CD4-positive, alpha-beta T cell treated with Interleukin-21 for 1 hour (primary cell): ENCODE results near the gene TNS4.

Experiments
- DNase-seq: peaks from one replicate; pipeline ENCODE4 v3.0.0-alpha.2; 2020

Gene TNS4

GRCh38 chr17:40453881-40454612 lies 47.4 kb downstream of the TNS4 start:
- DNase-seq: no peak

GRCh38 chr17:40452921-40453378 lies 48.5 kb downstream of the TNS4 start:
- DNase-seq: no peak

DNA sequence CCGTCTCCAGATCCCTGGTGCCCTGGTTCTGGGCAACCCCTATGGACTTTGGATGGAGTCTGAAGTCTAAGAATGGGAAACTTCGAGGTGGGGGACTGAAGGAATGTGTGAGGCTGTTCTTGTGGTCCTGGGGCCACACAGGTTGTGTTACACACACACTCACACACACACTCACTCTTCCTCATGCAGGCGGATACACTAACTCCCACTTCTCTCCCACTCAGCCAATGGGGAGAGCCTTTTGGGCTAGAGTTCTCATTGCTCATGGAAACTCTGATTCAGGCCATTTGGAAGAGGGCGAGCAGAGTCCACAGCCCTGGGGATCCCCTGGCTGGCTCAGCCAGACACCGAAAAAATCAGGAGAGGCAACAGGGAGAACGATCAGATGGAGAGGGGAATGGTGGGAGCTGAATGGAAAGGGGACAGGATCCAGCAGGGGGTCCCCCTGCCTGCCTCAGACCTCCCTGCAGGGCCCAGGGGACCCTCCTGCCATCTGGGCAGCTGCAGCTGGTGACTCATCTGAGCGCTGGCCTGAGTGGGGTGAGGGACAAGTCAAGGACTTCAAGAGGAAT lies 49.1 kb downstream of the TNS4 start:
- no peak for DNase-seq

GRCh38 chr17:40451420-40451819 lies 50.0 kb downstream of the TNS4 start:
- DNase-seq: no peak

- peak; percentile 33 for DNase-seq
Measured at GRCh38 chr17:40450175-40450574, 51.2 kb downstream of the TNS4 start.

DNA sequence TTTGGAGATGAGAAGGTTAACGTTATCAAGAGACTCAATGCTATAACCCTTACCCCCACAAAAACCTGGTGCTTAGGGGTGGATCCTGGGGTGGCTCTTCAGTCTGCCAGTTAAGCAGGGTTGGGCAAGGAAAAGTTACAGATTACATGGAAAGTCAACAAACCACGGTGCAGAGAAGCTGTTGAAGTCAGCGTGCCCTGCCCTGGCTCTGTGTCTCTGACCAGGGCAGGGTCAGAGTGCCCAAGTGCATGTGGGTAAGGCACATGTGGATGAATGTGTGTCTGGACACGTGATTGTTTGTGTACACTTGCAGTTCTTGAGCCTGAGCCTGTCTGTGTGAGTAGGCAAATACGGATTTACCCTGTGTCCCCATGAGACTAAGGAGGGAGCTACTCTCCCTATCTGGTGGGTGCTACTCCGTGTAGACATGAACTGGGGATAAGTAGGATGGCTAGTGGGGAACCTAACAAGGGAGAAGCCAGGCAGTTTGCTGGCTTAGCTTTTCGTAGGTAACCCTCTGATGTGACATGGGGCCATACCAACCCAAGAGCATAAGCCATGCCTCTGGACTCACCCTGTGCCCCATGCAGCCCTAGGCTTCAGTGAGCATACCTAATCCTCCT lies 52.7 kb downstream of the TNS4 start:
- no peak for DNase-seq

- no peak for DNase-seq
Measured at GRCh38 chr17:40448213-40448638, 53.2 kb downstream of the TNS4 start.

DNA sequence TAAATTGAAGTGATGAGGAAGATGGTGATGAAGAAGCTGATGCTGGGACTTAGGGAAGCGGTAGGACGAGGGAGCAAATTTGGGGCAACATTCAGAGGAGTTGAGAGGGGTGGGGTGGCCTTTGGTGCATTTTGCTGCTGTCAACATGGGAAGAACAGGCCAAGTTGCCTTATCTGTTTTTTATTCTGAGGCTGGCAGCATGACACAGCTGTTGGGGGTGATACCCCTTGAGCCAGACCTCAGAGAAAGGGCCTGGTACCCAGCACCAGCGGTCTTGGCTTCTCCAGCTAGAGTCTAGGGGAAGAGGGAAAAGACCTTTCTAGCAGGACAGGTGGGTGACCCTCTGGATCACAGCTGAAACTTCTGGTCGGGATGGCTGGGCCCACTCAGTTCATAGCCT lies 53.6 kb downstream of the TNS4 start:
- no peak for DNase-seq

DNA sequence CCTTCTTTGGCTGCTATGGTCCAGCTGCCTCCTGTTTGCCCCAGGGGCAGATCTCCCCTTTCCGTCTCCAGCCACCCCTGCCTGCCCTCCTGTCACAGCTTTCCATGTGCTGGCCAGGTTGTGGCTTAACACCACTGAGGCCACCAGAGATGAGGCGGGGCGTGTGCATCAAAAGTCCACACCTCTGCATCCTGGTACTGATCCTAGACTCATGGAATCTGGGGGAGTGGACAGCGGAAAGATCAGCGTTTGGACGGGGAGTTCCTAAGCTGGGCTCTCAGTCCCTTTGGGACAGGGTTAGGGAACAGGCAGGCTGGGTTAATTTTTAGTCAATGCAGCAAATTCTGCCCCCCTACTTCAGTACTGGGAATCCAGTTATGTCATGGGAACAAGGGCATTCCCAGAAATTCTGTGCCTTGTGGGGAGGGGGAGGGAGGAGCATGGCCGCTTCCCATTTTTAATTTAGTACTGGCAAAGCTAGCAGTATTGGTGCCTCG lies 54.2 kb downstream of the TNS4 start:
- DNase-seq: no peak

- DNase-seq: no peak
Measured at GRCh38 chr17:40445751-40446468, 55.5 kb downstream of the TNS4 start.

- DNase-seq: no peak
Measured at GRCh38 chr17:40443988-40444899, 57.2 kb downstream of the TNS4 start.

DNA sequence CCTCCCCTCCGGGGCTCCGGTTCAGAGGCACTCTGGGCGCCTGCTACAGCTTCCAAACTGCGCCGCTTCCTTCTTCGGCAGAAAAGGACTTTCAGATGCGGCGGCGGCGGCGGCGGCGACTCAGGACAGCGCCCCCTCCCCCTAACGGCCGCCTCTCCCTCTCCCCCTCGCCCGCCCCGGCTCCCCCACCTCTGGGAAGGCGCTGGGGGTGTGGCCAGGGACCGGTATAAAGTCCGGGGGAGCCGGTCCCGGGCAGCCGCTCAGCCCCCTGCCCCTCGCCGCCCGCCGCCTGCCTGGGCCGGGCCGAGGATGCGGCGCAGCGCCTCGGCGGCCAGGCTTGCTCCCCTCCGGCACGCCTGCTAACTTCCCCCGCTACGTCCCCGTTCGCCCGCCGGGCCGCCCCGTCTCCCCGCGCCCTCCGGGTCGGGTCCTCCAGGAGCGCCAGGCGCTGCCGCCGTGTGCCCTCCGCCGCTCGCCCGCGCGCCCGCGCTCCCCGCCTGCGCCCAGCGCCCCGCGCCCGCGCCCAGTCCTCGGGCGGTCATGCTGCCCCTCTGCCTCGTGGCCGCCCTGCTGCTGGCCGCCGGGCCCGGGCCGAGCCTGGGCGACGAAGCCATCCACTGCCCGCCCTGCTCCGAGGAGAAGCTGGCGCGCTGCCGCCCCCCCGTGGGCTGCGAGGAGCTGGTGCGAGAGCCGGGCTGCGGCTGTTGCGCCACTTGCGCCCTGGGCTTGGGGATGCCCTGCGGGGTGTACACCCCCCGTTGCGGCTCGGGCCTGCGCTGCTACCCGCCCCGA lies 58.0 kb downstream of the TNS4 start, which contains the start of gene IGFBP4:
TSS of gene IGFBP4 (plus strand) at position 255 of the 792 bp plus-strand sequence. CDS start at position 541, 286 bp downstream.
- peak; percentile 69 for DNase-seq

DNA sequence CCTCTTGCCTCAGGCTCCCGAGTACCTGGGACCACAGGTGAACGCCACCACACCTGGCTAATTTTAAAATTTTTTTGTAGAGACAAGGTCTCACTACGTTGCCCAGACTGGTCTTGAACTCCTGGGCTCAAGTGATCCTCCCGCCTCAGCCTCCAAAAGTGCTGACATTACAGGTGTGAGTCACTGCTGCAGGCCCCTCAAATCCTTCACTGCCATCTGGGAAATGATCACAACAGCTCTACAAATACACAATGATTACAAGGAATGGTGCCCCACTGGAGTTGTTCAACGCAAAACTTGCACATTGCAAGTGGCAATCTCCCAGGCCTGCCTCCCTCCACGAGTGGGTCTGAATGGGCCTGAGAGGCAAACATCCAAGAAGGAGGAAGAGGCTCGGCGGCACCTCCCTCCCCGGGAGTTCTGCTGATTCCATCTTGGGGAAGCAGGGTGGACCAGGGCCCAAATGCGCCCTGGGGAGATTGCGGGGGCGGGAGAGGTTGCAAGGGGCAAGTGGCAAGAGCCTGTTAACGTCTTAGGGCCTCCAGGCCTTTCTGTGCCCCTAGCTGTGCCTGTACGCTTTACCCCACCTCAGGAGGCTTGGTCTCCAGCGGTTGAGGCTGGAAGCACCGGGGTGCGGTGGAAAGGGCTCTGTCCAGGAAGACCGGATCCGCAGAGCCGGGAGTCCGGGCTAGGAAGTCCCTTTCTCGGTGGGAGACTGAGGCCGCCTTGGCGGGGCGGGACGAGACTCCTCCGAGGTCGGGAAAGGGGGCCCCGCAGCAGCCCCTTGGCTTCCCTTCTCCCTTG lies 58.8 kb downstream of the TNS4 start:
- DNase-seq: no peak

GRCh38 chr17:40440166-40440565 lies 61.3 kb downstream of the TNS4 start:
- no peak for DNase-seq

DNA sequence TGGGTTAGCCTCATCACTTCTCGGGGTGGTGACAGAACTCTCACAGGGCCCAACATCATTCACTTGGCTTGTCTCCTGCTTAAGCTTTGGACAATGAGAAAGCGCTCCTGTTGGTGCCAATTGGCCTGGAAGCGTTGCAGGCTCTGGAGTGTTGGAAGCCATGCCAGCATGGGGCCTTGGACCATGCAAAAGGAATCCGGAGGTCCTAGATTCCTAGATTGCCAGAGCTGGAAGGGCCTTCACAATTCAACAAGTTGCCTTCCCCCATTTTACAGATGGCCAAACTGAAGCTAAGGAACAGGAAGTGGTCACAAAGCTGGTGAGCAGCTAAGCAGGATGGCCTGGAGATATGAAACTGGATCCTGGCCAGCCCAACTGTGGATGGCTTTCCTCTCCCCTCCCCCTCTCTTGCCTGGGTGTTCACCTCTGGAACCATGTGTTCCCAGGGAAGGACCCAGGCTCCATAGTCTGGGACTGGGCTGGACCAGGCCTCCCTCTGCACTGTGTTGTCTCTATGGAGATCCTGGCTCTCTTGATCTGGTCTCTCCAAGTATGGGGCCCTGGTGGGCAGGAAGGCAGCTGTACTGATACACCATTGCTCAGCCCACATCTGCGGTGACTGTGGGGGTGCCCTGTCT lies 64.2 kb downstream of the TNS4 start:
- no peak for DNase-seq

- no peak for DNase-seq
Measured at GRCh38 chr17:40436636-40437035, 64.8 kb downstream of the TNS4 start.

DNA sequence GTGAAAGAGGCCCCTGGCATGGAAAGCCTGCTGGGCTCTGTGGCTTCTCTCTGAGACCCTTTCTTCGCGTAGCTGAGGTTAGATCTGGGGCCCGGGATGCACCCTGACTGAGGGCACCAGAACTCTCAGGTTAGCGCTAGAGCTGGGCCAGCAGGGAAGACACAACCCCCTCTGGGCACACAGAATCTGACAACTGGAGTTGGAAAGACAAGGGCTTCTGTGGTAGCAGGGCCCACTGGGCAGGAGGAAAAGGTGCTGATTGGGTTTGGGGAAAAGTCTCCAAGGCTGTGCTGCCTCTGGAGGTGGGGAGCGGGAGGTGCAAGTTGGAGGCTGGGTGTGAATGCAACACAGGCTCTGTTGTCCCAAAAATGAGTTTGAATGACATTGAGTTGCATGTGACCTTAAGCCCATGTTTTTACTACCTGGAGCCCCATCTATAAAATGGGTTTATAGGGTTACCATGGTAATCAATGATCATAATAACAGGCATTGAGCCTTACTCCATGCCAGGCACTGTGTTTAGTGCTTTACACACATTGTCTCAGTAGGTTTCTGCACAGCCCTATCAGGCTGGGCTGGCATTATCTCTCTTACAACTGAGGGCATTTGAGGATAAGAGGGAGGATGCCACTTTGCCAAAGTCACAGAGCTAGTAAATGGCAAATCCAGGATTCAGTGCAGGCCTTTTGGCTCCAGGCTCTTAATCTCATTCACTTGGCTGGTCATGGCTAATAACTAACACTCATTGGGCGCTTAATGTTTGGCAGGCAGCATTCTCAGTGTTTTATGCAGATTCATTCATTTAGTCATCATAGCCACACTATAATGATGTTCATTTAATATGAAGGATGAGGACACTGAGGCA lies 67.6 kb downstream of the TNS4 start:
- DNase-seq: no peak

DNA sequence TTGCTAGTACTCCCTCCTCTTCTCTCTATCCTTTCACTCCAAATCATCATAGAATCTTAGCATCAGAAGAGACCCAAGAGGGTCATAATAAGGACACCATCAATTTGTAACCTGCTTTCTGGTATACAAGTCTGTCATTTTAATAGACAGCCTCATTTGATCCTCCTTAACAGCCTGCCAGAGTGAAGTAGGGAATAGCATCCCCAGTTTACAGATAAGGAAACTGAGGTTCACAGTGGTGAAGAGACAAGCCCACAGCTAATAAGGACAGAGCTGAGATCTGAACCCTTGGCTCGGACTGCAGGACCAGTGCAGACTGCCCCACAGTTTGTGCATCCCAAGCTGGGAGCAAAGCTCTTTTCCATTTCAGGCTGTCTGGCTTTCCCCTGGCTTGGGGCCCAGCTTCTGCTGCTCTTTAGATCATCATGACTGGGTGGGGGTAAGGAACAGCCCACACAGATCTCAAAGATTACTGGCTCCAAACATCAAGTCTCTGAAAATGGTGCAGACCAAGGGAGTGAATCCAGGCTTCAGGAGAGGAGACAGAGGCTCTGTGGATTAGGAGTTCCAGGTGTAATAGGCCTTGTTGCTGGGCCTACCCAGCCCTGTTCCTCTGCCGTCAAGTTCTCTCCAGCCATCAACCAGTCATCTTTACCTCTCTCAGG lies 68.4 kb downstream of the TNS4 start:
- DNase-seq: no peak
